ENCODE measurements around the gene TRRAP.

DNA sequence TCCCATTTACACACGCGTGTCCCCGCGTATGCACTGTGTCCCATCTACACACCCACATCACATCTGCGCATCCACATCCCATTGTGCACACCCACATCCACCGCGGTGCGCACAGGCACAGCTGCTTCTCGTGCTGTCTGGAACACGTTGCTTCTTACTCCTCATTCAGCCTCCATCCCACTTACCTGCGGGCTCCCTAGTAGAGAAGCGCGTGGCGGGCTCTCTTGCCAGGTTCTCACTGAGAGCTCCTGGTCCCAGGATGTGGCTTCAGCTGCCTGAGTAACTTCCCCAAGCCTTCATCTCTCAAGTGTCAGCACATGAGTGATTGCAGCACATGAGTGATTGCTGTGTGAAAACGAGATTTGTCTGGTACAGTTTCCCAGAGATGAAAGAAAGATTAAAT lies 117.8 kb downstream of the TRRAP start:
- TF ChIP-seq CTCF (IDR thresholded peaks at IDR 0.05), result no peak
- TF ChIP-seq POLR2AphosphoS5 (IDR thresholded peaks at IDR 0.05), result no peak
- no peak for TF ChIP-seq POLR2A (IDR thresholded peaks at IDR 0.05)
- no peak for TF ChIP-seq EP300 (IDR thresholded peaks at IDR 0.05)
